ENCODE measurements around the gene ABLIM1. TPM values are rescaled to one million over a fixed set of nuclear protein-coding genes. Genes with fewer than 3 reads are reported as not detected.
A peak's percentile ranks its signal among the peaks of the same experiment; 100 is the strongest.

ABLIM1 gene
- total RNA-seq, 3 donors from 2014 or later: 89.0 to 216 (median 131) TPM

DNA sequence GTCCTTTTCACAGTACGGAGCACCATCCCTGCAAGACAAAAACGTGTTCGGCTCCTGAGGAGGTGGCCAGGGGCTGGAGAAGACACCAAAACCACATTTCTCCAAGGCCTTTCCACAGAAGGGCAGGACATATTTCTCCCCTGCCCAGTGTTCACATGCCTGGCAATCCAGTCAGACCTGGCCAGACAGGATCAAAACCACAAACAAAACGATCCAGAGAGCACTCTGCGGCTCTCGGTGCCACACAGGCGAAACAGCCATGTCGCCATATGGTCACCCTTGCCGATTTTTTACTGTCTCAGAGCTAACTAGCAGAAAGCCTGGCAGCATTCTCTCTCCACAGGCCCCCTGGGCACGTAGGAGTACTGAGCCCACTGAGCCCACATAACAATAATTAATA lies 113.0 kb downstream of the ABLIM1 start:
- peak in 1 of 2 donors; percentile 34 for DNase-seq (ENCODE audit: low spot score in 2 of 2)
- H3K4me3 ChIP-seq: no peak overlapping the region
- TF ChIP-seq, protein P1, sequence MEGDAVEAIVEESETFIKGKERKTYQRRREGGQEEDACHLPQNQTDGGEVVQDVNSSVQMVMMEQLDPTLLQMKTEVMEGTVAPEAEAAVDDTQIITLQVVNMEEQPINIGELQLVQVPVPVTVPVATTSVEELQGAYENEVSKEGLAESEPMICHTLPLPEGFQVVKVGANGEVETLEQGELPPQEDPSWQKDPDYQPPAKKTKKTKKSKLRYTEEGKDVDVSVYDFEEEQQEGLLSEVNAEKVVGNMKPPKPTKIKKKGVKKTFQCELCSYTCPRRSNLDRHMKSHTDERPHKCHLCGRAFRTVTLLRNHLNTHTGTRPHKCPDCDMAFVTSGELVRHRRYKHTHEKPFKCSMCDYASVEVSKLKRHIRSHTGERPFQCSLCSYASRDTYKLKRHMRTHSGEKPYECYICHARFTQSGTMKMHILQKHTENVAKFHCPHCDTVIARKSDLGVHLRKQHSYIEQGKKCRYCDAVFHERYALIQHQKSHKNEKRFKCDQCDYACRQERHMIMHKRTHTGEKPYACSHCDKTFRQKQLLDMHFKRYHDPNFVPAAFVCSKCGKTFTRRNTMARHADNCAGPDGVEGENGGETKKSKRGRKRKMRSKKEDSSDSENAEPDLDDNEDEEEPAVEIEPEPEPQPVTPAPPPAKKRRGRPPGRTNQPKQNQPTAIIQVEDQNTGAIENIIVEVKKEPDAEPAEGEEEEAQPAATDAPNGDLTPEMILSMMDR (IDR thresholded peaks at IDR 0.05): no peak
- no peak for TF ChIP-seq POLR2A (IDR thresholded peaks at IDR 0.05)
- TF ChIP-seq POLR2AphosphoS5 (IDR thresholded peaks at IDR 0.05): no peak

DNA sequence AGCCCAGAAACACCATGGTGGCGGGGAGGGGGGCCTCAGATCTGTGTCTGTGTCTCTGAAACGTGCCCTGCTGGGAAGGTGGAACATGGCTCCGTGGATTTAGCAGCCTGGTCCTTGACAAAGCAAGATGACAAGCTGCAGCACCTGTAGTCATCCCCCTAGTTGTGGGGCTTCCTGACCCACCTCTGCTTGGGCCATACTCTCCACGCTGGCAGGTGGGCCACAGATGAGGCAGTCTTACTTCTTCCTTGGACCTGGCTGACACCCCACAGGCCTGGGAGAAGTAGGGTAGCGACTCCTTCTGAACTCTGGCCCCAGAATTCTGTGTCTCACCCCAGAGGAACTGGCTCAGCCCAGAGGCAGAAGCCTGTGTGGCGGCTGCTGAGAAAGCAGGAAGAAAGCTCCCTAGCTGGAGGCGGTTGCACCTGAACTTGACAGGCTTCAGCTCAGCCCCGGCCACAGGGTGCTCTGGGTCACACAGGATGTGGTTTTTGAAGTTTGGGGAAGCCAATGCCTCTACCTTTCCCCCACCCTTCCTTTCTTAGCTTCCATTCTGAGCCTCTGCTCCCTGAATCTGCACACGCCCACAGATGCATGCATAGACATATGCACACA lies 113.9 kb downstream of the ABLIM1 start:
- peak in 1 of 2 donors; percentile 45 for DNase-seq (ENCODE audit: low spot score in 2 of 2)
- Histone ChIP-seq H3K27ac (peak overlapping the region; percentile 54 to 64), H3K36me3 (no peaks in the 10 kb centered on the region), H3K9me3 (no peaks in the 10 kb centered on the region), H3K4me3 (no peak overlapping the region), H3K27me3 (no peaks in the 10 kb centered on the region), H3K4me1 (no peaks in the 10 kb centered on the region)
- intact Hi-C loops (cut with DNase I; ENCODE audit: low total_unique reads): loop anchor here (10.0 kb wide), 1 partner anchor 69 kb away; no protein-coding TSS in a partner anchor
- TF ChIP-seq POLR2A (IDR thresholded peaks at IDR 0.05): no peak
- TF ChIP-seq, protein P1 (IDR thresholded peaks at IDR 0.05): no peak
- TF ChIP-seq POLR2AphosphoS5 (IDR thresholded peaks at IDR 0.05): no peak

More for the DNA sequence above, 113.0 kb downstream of the ABLIM1 start:
- no peaks in the 10 kb centered on the region for H3K9me3 ChIP-seq
- no peaks in the 10 kb centered on the region for H3K27me3 ChIP-seq
- no peaks in the 10 kb centered on the region for H3K4me1 ChIP-seq
- H3K27ac ChIP-seq: peak overlapping the region; percentile 49 to 54
- intact Hi-C loops (cut with DNase I; ENCODE audit: low total_unique reads): loop anchor here (10.0 kb wide), 1 partner anchor 70 kb away; no protein-coding TSS in a partner anchor
- no peaks in the 10 kb centered on the region for H3K36me3 ChIP-seq

DNA sequence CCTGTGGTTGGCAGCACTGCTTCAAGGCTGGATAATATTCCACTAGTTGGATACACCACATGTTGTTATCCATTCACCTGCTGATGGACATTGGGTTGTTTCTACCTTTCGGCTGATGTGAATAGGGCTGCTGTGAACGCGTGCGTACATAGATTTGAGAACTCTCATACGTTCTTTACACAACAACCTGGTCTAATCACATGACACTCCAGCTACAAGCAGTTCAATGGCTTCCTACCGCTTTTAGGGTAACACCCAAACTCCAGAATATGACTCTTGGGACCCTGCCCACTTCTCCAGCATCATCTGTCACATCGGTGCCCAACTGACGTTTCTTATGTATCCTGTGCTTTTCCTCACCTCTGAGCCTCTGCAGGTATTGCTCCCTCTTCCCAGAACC lies 114.6 kb downstream of the ABLIM1 start:
- no peak for DNase-seq (ENCODE audit: low spot score in 2 of 2)
- H3K27ac ChIP-seq: peak overlapping the region in 1 of 2 donors; percentile 64
- intact Hi-C loops (cut with DNase I; ENCODE audit: low total_unique reads): loop anchor here (10.0 kb wide), 1 partner anchor 69 kb away; no protein-coding TSS in a partner anchor
- no peaks in the 10 kb centered on the region for H3K27me3 ChIP-seq
- TF ChIP-seq POLR2AphosphoS5 (IDR thresholded peaks at IDR 0.05) (no peak), POLR2A (IDR thresholded peaks at IDR 0.05) (no peak)
- TF ChIP-seq, protein P1 (IDR thresholded peaks at IDR 0.05): no peak
- H3K9me3 ChIP-seq: no peaks in the 10 kb centered on the region
- peaks cover 0 to 2% of the 10 kb centered on the region in 2 donors for H3K4me1 ChIP-seq
- H3K36me3 ChIP-seq: no peaks in the 10 kb centered on the region
- no peak overlapping the region for H3K4me3 ChIP-seq

DNA sequence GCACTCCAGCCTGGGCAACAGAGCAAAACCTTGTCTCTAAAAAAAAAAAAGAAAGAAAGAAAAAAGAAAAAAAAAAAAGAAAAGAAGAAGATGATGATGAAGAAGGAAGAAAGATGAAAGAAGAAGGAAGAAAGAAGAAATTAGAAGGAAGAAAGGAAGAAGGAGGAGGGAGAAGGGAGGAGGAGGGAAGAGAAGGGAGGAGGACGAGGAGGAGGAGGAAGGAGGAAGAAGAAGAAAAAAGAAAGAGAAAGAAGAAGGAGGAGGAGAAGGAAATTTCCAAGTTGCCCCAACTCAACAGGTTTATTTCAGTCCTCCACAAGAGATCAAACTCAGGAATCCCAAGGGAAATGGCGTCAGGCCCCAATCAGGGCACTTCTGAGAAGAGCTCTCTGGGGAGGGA lies 115.7 kb downstream of the ABLIM1 start:
- H3K27ac ChIP-seq: peak overlapping the region in 1 of 2 donors; percentile 61
- no peaks in the 10 kb centered on the region for H3K27me3 ChIP-seq
- H3K4me1 ChIP-seq: peaks cover 0 to 2% of the 10 kb centered on the region in 2 donors
- DNase-seq (ENCODE audit: low spot score in 2 of 2): no peak
- no peaks in the 10 kb centered on the region for H3K9me3 ChIP-seq
- no peaks in the 10 kb centered on the region for H3K36me3 ChIP-seq
- H3K4me3 ChIP-seq: no peak overlapping the region
- intact Hi-C loops (cut with DNase I; ENCODE audit: low total_unique reads): loop anchor here (10.0 kb wide), 1 partner anchor 68 kb away; no protein-coding TSS in a partner anchor
- TF ChIP-seq POLR2AphosphoS5 (IDR thresholded peaks at IDR 0.05): no peak
- TF ChIP-seq POLR2A (IDR thresholded peaks at IDR 0.05): no peak
- TF ChIP-seq, protein P1 (IDR thresholded peaks at IDR 0.05): no peak

DNA sequence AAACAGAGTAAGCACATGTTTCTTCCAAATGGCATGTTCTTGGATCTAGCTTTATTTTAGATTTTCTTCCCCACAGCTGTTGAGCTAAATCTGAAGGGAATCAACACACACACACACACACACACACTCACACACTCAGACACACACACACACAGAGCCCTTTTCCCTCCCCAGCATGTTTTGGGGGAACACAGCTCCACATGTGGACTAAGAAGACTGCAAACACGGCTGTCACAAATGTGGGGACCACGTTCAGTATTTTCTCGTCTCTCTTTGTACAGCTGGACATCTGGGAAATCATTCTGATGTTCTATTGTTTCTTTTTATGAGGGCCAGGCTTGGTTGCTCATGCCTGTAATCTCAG lies 116.3 kb downstream of the ABLIM1 start:
- no peaks in the 10 kb centered on the region for H3K9me3 ChIP-seq
- no peak overlapping the region for H3K4me3 ChIP-seq
- H3K27ac ChIP-seq: peak overlapping the region; percentile 75 to 84
- H3K27me3 ChIP-seq: no peaks in the 10 kb centered on the region
- no peaks in the 10 kb centered on the region for H3K36me3 ChIP-seq
- TF ChIP-seq POLR2AphosphoS5 (IDR thresholded peaks at IDR 0.05): no peak
- H3K4me1 ChIP-seq: peaks cover 0 to 2% of the 10 kb centered on the region in 2 donors
- no peak for DNase-seq (ENCODE audit: low spot score in 2 of 2)
- intact Hi-C loops (cut with DNase I; ENCODE audit: low total_unique reads): loop anchor here (10.0 kb wide), 1 partner anchor 67 kb away; no protein-coding TSS in a partner anchor
